Spleen (tissue), 7 donors: Measurements from ENCODE around the gene PIK3C3.

Experiments used
- POLR2A ChIP-seq, 3 donors: fragments of 450-650 bp; IDR thresholded peaks; one replicate each; pipeline ENCODE4 v1.5.1; 2017; ENCODE audit warnings: antibody characterized with exemption in 3 of 3, mild to moderate bottlenecking in 1 of 3
- POLR2AphosphoS5 ChIP-seq, 3 donors: sonication (generic); formaldehyde crosslinking; IDR thresholded peaks; one replicate each; pipeline ENCODE4 v1.5.1; 2017; ENCODE audit warnings: antibody characterized with exemption in 3 of 3
- TF ChIP-seq, protein P1 (sequence below), 11 experiments: fragments of 200-600 bp in 7 of 11; fragments of 450-650 bp in 4 of 11; sonication (generic) in 4 of 11; IDR thresholded peaks in 8 of 11; conservative IDR thresholded peaks in 3 of 11; 1 replicate in 7 of 11; 2 replicates in 4 of 11; pipeline versions ENCODE4 v1.4.0 to v1.8.0; 2016 to 2021; ENCODE audit warnings: antibody characterized with exemption in 11 of 11, inconsistent platforms in 4 of 11, mild to moderate bottlenecking in 1 of 11
- donor health status: DM: no; HTN: no; CAD: no; lungs with moderate emphysema.
- donor health status: DM: no; HTN: no; CAD: no.
- donor health status: DM: no; HTN: no; CAD: no.

DNA sequence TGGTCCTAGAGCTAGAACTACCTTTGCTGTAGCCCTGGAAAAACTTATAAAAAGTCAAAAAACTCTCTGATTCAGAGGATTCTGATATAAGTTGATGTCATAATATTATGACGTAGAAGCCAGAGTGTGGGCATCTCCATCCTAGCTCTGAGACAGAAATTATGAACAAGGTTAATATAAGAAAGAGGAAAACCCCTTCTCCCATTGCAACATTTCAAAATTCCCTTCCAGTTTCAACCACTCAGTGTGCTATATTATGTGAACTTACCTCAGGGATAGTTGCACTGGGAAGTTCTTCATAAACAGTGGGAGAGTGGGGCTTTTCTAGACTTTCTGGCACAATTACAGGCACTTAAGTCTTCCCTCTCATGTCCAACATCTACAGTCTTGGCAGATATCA lies 171.6 kb downstream of the PIK3C3 start:
- TF ChIP-seq, protein P1, sequence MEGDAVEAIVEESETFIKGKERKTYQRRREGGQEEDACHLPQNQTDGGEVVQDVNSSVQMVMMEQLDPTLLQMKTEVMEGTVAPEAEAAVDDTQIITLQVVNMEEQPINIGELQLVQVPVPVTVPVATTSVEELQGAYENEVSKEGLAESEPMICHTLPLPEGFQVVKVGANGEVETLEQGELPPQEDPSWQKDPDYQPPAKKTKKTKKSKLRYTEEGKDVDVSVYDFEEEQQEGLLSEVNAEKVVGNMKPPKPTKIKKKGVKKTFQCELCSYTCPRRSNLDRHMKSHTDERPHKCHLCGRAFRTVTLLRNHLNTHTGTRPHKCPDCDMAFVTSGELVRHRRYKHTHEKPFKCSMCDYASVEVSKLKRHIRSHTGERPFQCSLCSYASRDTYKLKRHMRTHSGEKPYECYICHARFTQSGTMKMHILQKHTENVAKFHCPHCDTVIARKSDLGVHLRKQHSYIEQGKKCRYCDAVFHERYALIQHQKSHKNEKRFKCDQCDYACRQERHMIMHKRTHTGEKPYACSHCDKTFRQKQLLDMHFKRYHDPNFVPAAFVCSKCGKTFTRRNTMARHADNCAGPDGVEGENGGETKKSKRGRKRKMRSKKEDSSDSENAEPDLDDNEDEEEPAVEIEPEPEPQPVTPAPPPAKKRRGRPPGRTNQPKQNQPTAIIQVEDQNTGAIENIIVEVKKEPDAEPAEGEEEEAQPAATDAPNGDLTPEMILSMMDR (IDR thresholded peaks at IDR 0.05 in 8 of 11, conservative IDR thresholded peaks at IDR 0.05 in 3 of 11) = no peak
- TF ChIP-seq POLR2A (IDR thresholded peaks at IDR 0.05) (no peak), POLR2AphosphoS5 (IDR thresholded peaks at IDR 0.05) (no peak)
